GM19193 (cell line): ENCODE measurements around the gene NACAD.

Source experiments
- POLR2A ChIP-seq: IDR thresholded peaks from 4 replicates; pipeline ENCODE4 v1.6.1; 2011; ENCODE audit not compliant: insufficient read depth, insufficient read length; ENCODE audit errors: extremely low read depth

Gene NACAD

DNA sequence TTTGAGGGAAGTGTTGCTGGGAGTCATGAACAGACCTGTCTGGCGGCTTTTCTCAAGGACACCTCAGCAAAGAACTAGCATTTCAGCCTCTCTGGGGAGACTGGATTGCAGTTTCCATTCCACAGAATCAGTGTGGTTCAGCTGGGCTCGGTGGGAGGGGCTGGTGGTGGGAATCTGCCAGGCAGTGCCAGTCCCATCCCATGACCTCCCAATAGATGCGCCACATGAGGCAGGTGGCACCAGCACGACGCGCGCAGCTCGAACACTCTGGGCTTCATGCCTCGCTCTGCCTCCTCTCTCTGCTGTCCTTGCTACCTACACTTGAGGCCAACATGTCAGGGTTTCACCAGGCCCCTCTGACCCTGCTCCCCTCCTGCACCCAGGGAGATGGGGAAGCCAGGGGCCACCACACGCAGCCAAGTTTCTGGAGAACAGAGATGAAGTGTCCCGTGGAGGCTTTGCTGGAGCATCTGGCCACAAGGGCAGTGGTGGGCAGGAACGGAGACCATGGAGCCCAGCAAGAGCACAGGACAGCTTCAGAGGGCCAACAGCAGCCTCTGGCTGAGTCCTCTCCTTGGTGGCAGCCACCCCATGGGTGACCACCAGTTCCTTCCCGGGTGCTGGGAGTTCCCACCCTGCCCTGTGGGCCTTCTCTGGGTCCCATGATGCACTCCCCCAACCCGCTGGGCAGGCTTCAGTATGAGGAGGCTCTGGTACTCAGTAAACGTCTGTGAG, 2.3 kb downstream of the NACAD start:
- no peak for TF ChIP-seq POLR2A

- no peak for TF ChIP-seq POLR2A
Observed at GRCh38 chr7:45085619-45086200, 3.1 kb downstream of the NACAD start.

- TF ChIP-seq POLR2A = no peak
Observed at GRCh38 chr7:45084901-45085618, 3.7 kb downstream of the NACAD start.

GRCh38 chr7:45084336-45084735, 4.4 kb downstream of the NACAD start:
- TF ChIP-seq POLR2A = no peak

DNA sequence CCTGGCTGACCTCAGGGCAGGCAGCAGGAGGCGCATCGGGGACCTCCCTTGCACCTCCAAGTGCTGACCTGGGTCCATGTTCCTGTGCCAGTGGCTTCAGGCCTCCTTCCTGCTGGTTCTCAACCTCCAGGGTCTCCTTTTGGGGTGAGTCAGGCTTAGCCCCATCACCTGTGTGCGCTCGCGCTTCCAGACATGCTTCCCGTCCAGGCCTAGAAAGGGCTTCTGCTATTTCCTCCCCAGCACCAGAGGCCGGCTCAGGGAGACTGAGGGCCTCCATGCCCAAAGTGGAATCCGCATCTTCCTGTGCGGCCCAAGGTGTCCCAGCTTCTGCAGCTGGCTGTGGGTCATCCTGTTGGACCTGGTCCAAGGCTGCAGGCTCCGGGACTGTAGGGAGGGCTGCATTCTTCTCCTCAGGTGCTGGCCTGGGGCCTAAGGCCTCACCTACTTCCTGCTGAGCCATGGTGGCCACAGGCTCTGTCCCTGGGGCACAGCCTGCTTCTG, 5.9 kb downstream of the NACAD start:
- TF ChIP-seq POLR2A = no peak

- TF ChIP-seq POLR2A = no peak
Observed at GRCh38 chr7:45082031-45082830, 6.5 kb downstream of the NACAD start.

GRCh38 chr7:45081670-45081974, 7.1 kb downstream of the NACAD start:
- no peak for TF ChIP-seq POLR2A

- TF ChIP-seq POLR2A = no peak
Observed at GRCh38 chr7:45080958-45081669, 7.7 kb downstream of the NACAD start.

GRCh38 chr7:45080265-45080957, 8.4 kb downstream of the NACAD start:
- no peak for TF ChIP-seq POLR2A

- TF ChIP-seq POLR2A = no peak
Observed at GRCh38 chr7:45078125-45078681, 10.6 kb downstream of the NACAD start.

DNA sequence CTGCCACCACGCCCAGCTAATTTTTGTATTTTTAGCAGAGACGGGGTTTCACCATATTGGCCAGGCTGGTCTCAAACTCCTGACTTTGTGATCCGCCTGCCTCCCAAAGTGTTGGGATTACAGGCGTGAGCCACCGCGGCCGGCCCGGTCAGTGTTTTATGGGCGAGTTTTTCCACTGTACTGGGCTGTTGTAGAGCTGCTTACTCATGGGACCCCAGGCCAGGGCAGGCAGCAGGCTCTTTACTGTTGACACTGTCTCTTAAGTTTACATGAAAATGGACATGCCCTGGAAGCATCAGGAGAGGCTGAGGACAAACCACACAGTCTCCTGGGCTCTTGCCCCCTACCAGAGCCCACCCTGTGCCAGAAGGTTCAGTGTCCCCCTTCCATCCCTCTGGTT, 11.2 kb downstream of the NACAD start:
- TF ChIP-seq POLR2A = no peak

DNA sequence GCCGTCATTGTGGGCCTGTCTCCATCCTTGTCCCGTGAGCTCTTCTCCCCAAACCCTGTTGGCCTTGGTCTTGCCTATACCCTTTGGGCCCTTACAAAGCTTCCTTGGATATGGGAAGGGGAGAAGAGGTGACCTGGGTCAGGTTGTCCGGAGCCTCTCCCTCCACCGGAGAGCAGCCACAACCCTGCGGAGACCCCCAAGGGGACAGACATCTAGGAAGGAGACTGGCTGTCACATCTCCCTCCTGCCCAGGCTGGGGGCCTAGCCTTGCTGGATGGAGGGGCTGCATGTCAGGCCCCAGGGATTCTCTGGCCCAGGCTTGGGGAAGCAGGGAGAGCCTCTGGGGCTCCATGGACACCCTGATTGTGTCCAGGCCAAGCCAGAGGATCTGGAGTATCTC, 11.8 kb downstream of the NACAD start:
- no peak for TF ChIP-seq POLR2A

- no peak for TF ChIP-seq POLR2A
Observed at GRCh38 chr7:45075871-45076796, 12.6 kb downstream of the NACAD start.
